Body of pancreas (tissue), 4 donors: ENCODE measurements around the gene ABRACL. TPM values are rescaled to one million over a fixed set of nuclear protein-coding genes. Genes with fewer than 3 reads are reported as not detected.

Experiments
- ATAC-seq: fragments of 150-250 bp; one replicate; pipeline ENCODE4 v1.9.1; 2016
- DNase-seq, 4 donors: peaks; one replicate each; pipeline ENCODE4 v3.0.0-alpha.2; 2019
- H3K27ac ChIP-seq, 4 donors: fragments of 200-600 bp; sonication (generic); 1 replicate in 3 of 4; 2 replicates in 1 of 4; pipeline versions ENCODE4 v1.5.1 to v1.6.1; 2016 to 2019; ENCODE audit warnings: mild to moderate bottlenecking in 1 of 4, mixed read lengths in 1 of 4, moderate library complexity in 1 of 4
- H3K27me3 ChIP-seq, 2 donors: fragments of 200-600 bp; sonication (generic); one replicate each; pipeline ENCODE4 v1.6.0; 2016; ENCODE audit warnings: mild to moderate bottlenecking in 1 of 2
- H3K36me3 ChIP-seq, 2 donors: fragments of 200-600 bp; sonication (generic); replicated peaks in 1 of 2; 2 replicates each; pipeline ENCODE4 v1.5.1; 2016; ENCODE audit warnings: low read depth in 2 of 2; ENCODE audit not compliant: insufficient read depth in 1 of 2
- H3K4me1 ChIP-seq: fragments of 200-600 bp; sonication (generic); one replicate; pipeline ENCODE4 v1.6.0; 2016
- H3K4me3 ChIP-seq, 2 donors: fragments of 200-600 bp; sonication (generic); 1 replicate in 1 of 2; 2 replicates in 1 of 2; pipeline ENCODE4 v1.5.1; 2016 to 2019
- H3K9me3 ChIP-seq, 3 donors: fragments of 200-600 bp; sonication (generic); 1 replicate in 2 of 3; 2 replicates in 1 of 3; pipeline ENCODE4 v1.5.1; 2016
- CTCF ChIP-seq, 7 experiments: fragments of 450-650 bp in 4 of 7; fragments of 200-600 bp in 3 of 7; sonication (generic) in 3 of 7; IDR thresholded peaks; one replicate each; pipeline ENCODE4 v1.5.1; 2016 to 2019; ENCODE audit warnings: antibody characterized with exemption in 7 of 7
- POLR2A ChIP-seq, 3 donors: fragments of 450-650 bp; IDR thresholded peaks; one replicate each; pipeline ENCODE4 v1.6.1; 2016; ENCODE audit warnings: antibody characterized with exemption in 3 of 3, mild to moderate bottlenecking in 2 of 3
- WGBS, 2 donors: methylation state at CpG; one replicate each; pipeline ENCODE4 v1.1.5; 2017; 5-methylcytosine and 5-hydroxymethylcytosine counted together
- intact Hi-C: fragments of 100-400 bp; cut with DNase I; formaldehyde crosslinking; loops from one replicate; pipeline ENCODE4 v1.15.1; 2023
- total RNA-seq, 2 donors: library from RNA; depleted of rRNA; stranded (reverse); fragments of >200 nt; gene quantifications; one replicate each; pipeline ENCODE4 v1.1.0, GENCODE V29; 2016

Gene ABRACL
- total RNA-seq, 2 donors from 2014 or later, result 1.6 to 11.2 TPM

- Histone ChIP-seq H3K4me3 (no peak overlapping the region), H3K36me3 (no peaks in the 10 kb centered on the region), H3K4me1 (no peaks in the 10 kb centered on the region), H3K27ac (no peak overlapping the region), H3K27me3 (no peaks in the 10 kb centered on the region), H3K9me3 (no peaks in the 10 kb centered on the region)
- DNase-seq (no peak), ATAC-seq (no peak)
- intact Hi-C loops, result no loop called here
- no peak for TF ChIP-seq POLR2A (IDR thresholded peaks at IDR 0.05)
- TF ChIP-seq CTCF (IDR thresholded peaks at IDR 0.05), result no peak
- 78 to 90% methylated on average over 2 of the region's 2 CpGs for WGBS, 2 donors
Measured at GRCh38 chr6:139068846-139069245, 40.3 kb downstream of the ABRACL start.

GRCh38 chr6:139073118-139073517 is 44.6 kb downstream of the ABRACL start:
- DNase-seq (no peak), ATAC-seq (no peak)
- H3K27me3 ChIP-seq, result no peaks in the 10 kb centered on the region
- H3K4me1 ChIP-seq, result no peaks in the 10 kb centered on the region
- intact Hi-C loops, result no loop called here
- H3K9me3 ChIP-seq, result no peaks in the 10 kb centered on the region
- 39 to 41% methylated on average over 2 of the region's 2 CpGs for WGBS, 2 donors
- H3K36me3 ChIP-seq, result no peaks in the 10 kb centered on the region
- H3K27ac ChIP-seq, result no peak overlapping the region
- TF ChIP-seq POLR2A (IDR thresholded peaks at IDR 0.05) (no peak), CTCF (IDR thresholded peaks at IDR 0.05) (no peak)
- no peak overlapping the region for H3K4me3 ChIP-seq

GRCh38 chr6:139079018-139079417 is 50.5 kb downstream of the ABRACL start:
- Histone ChIP-seq H3K4me1 (no peaks in the 10 kb centered on the region), H3K27me3 (no peaks in the 10 kb centered on the region), H3K4me3 (no peak overlapping the region), H3K36me3 (no peaks in the 10 kb centered on the region), H3K9me3 (no peaks in the 10 kb centered on the region), H3K27ac (no peak overlapping the region)
- 75 to 79% methylated on average over 2 of the region's 2 CpGs for WGBS, 2 donors
- intact Hi-C loops, result no loop called here
- no peak for DNase-seq
- no peak for ATAC-seq
- TF ChIP-seq CTCF (IDR thresholded peaks at IDR 0.05) (no peak), POLR2A (IDR thresholded peaks at IDR 0.05) (no peak)

GRCh38 chr6:139080255-139080920 is 51.8 kb downstream of the ABRACL start:
- Histone ChIP-seq H3K27me3 (no peaks in the 10 kb centered on the region), H3K9me3 (no peaks in the 10 kb centered on the region), H3K4me3 (no peak overlapping the region), H3K4me1 (no peaks in the 10 kb centered on the region), H3K36me3 (no peaks in the 10 kb centered on the region), H3K27ac (no peak overlapping the region)
- 79 to 100% methylated on average over 1 of the region's 1 CpG for WGBS, 2 donors
- DNase-seq (no peak), ATAC-seq (no peak)
- intact Hi-C loops, result no loop called here
- TF ChIP-seq POLR2A (IDR thresholded peaks at IDR 0.05) (no peak), CTCF (IDR thresholded peaks at IDR 0.05) (no peak)

GRCh38 chr6:139081471-139081870 is 52.9 kb downstream of the ABRACL start:
- no peak overlapping the region for H3K27ac ChIP-seq
- DNase-seq (no peak), ATAC-seq (no peak)
- intact Hi-C loops, result no loop called here
- no peaks in the 10 kb centered on the region for H3K36me3 ChIP-seq
- H3K4me1 ChIP-seq, result no peaks in the 10 kb centered on the region
- H3K4me3 ChIP-seq, result no peak overlapping the region
- WGBS, 2 donors, result 79% methylated on average over 4 of the region's 4 CpGs
- no peaks in the 10 kb centered on the region for H3K27me3 ChIP-seq
- no peaks in the 10 kb centered on the region for H3K9me3 ChIP-seq
- TF ChIP-seq POLR2A (IDR thresholded peaks at IDR 0.05) (no peak), CTCF (IDR thresholded peaks at IDR 0.05) (no peak)
